Measurements from ENCODE around the gene MAN2A1. TPM values are rescaled to one million over a fixed set of nuclear protein-coding genes. Genes with fewer than 3 reads are reported as not detected.
A peak's percentile ranks its signal among the peaks of the same experiment; 100 is the strongest.
"Not testable (repeated sequence)": the region's sequence is repeated elsewhere in the genome, so short reads cannot be mapped to it uniquely, and the experiment has no call there.

The MAN2A1 gene
- total and polyA plus RNA-seq, 4 donors, result 29.5 to 107 (median 42.0) TPM

- 97% methylated on average over 7 of the region's 10 CpGs for WGBS (ENCODE audit: insufficient coverage)
Observed at GRCh38 chr5:109876941-109877669, 187.4 kb downstream of the MAN2A1 start.

GRCh38 chr5:109877670-109878045 lies 187.9 kb downstream of the MAN2A1 start:
- Histone ChIP-seq H3K27ac (ENCODE audit: low read depth, low read length) (no peak overlapping the region), H3K36me3 (ENCODE audit: control insufficient read depth, insufficient read depth, low read length) (no peaks in the 10 kb centered on the region), H3K9me3 (ENCODE audit: control insufficient read depth, insufficient read depth, low read length) (no peaks in the 10 kb centered on the region), H3K4me3 (ENCODE audit: low read depth, low read length) (no peak overlapping the region), H3K27me3 (ENCODE audit: control insufficient read depth, insufficient read depth, low read length) (no peaks in the 10 kb centered on the region), H3K4me1 (ENCODE audit: control insufficient read depth, insufficient read depth, low read length) (no peaks in the 10 kb centered on the region)
- DNase-seq (ENCODE audit: low read depth in 4 of 6, low spot score in 6 of 6), result no peak
- no CpG with 5 or more reads among the region's 6 CpGs for WGBS (ENCODE audit: insufficient coverage)

More at GRCh38 chr5:109876941-109877669, 187.4 kb downstream of the MAN2A1 start:
- DNase-seq (ENCODE audit: low read depth in 4 of 6, low spot score in 6 of 6), result peak in 1 of 6 donors; percentile 49
- Histone ChIP-seq H3K4me3 (ENCODE audit: low read depth, low read length) (no peak overlapping the region), H3K4me1 (ENCODE audit: control insufficient read depth, insufficient read depth, low read length) (no peaks in the 10 kb centered on the region), H3K27ac (ENCODE audit: low read depth, low read length) (no peak overlapping the region), H3K9me3 (ENCODE audit: control insufficient read depth, insufficient read depth, low read length) (no peaks in the 10 kb centered on the region), H3K36me3 (ENCODE audit: control insufficient read depth, insufficient read depth, low read length) (no peaks in the 10 kb centered on the region), H3K27me3 (ENCODE audit: control insufficient read depth, insufficient read depth, low read length) (no peaks in the 10 kb centered on the region)

- DNase-seq (ENCODE audit: low read depth in 4 of 6, low spot score in 6 of 6), result no peak
- Histone ChIP-seq H3K27me3 (ENCODE audit: control insufficient read depth, insufficient read depth, low read length) (no peaks in the 10 kb centered on the region), H3K36me3 (ENCODE audit: control insufficient read depth, insufficient read depth, low read length) (no peaks in the 10 kb centered on the region), H3K4me1 (ENCODE audit: control insufficient read depth, insufficient read depth, low read length) (no peaks in the 10 kb centered on the region), H3K4me3 (ENCODE audit: low read depth, low read length) (no peak overlapping the region), H3K9me3 (ENCODE audit: control insufficient read depth, insufficient read depth, low read length) (no peaks in the 10 kb centered on the region), H3K27ac (ENCODE audit: low read depth, low read length) (no peak overlapping the region)
- WGBS (ENCODE audit: insufficient coverage), result no CpG with 5 or more reads among the region's 5 CpGs
Observed at GRCh38 chr5:109878887-109879286, 189.2 kb downstream of the MAN2A1 start.

- no peak overlapping the region for H3K27ac ChIP-seq (ENCODE audit: low read depth, low read length)
- no peaks in the 10 kb centered on the region for H3K4me1 ChIP-seq (ENCODE audit: control insufficient read depth, insufficient read depth, low read length)
- H3K27me3 ChIP-seq (ENCODE audit: control insufficient read depth, insufficient read depth, low read length), result no peaks in the 10 kb centered on the region
- peak in 4 of 6 donors; percentile 36 to 81 (median 60) for DNase-seq (ENCODE audit: low read depth in 4 of 6, low spot score in 6 of 6)
- no peaks in the 10 kb centered on the region for H3K9me3 ChIP-seq (ENCODE audit: control insufficient read depth, insufficient read depth, low read length)
- WGBS (ENCODE audit: insufficient coverage), result 6% methylated on average over 2 of the region's 6 CpGs
- peaks cover 4% of the 10 kb centered on the region for H3K36me3 ChIP-seq (ENCODE audit: control insufficient read depth, insufficient read depth, low read length)
- H3K4me3 ChIP-seq (ENCODE audit: low read depth, low read length), result no peak overlapping the region
Observed at GRCh38 chr5:109880907-109881685, 191.4 kb downstream of the MAN2A1 start.

- H3K9me3 ChIP-seq (ENCODE audit: control insufficient read depth, insufficient read depth, low read length), result no peaks in the 10 kb centered on the region
Observed at GRCh38 chr5:109882546-109882945, 192.8 kb downstream of the MAN2A1 start.

GRCh38 chr5:109884676-109885075 lies 194.9 kb downstream of the MAN2A1 start:
- peaks cover 4% of the 10 kb centered on the region for H3K36me3 ChIP-seq (ENCODE audit: control insufficient read depth, insufficient read depth, low read length)
- H3K27ac ChIP-seq (ENCODE audit: low read depth, low read length), result no peak overlapping the region
- DNase-seq (ENCODE audit: low read depth in 4 of 6, low spot score in 6 of 6), result no peak
- no peaks in the 10 kb centered on the region for H3K9me3 ChIP-seq (ENCODE audit: control insufficient read depth, insufficient read depth, low read length)
- no peaks in the 10 kb centered on the region for H3K4me1 ChIP-seq (ENCODE audit: control insufficient read depth, insufficient read depth, low read length)
- no peak overlapping the region for H3K4me3 ChIP-seq (ENCODE audit: low read depth, low read length)
- no peaks in the 10 kb centered on the region for H3K27me3 ChIP-seq (ENCODE audit: control insufficient read depth, insufficient read depth, low read length)
- 94% methylated on average over 20 of the region's 20 CpGs for WGBS (ENCODE audit: insufficient coverage)

More at GRCh38 chr5:109882546-109882945, 192.8 kb downstream of the MAN2A1 start:
- DNase-seq (ENCODE audit: low read depth in 4 of 6, low spot score in 6 of 6), result no peak
- no peak overlapping the region for H3K4me3 ChIP-seq (ENCODE audit: low read depth, low read length)
- no peaks in the 10 kb centered on the region for H3K4me1 ChIP-seq (ENCODE audit: control insufficient read depth, insufficient read depth, low read length)
- H3K27ac ChIP-seq (ENCODE audit: low read depth, low read length), result no peak overlapping the region
- peaks cover 4% of the 10 kb centered on the region for H3K36me3 ChIP-seq (ENCODE audit: control insufficient read depth, insufficient read depth, low read length)
- H3K27me3 ChIP-seq (ENCODE audit: control insufficient read depth, insufficient read depth, low read length), result no peaks in the 10 kb centered on the region

GRCh38 chr5:109885205-109885604 lies 195.5 kb downstream of the MAN2A1 start:
- no peaks in the 10 kb centered on the region for H3K4me1 ChIP-seq (ENCODE audit: control insufficient read depth, insufficient read depth, low read length)
- DNase-seq (ENCODE audit: low read depth in 4 of 6, low spot score in 6 of 6), result no peak
- H3K27ac ChIP-seq (ENCODE audit: low read depth, low read length), result no peak overlapping the region
- no peaks in the 10 kb centered on the region for H3K27me3 ChIP-seq (ENCODE audit: control insufficient read depth, insufficient read depth, low read length)
- H3K4me3 ChIP-seq (ENCODE audit: low read depth, low read length), result no peak overlapping the region
- H3K9me3 ChIP-seq (ENCODE audit: control insufficient read depth, insufficient read depth, low read length), result no peaks in the 10 kb centered on the region
- WGBS (ENCODE audit: insufficient coverage), result 94% methylated on average over 28 of the region's 28 CpGs
- H3K36me3 ChIP-seq (ENCODE audit: control insufficient read depth, insufficient read depth, low read length), result peaks cover 4% of the 10 kb centered on the region

GRCh38 chr5:109888989-109889388 lies 199.3 kb downstream of the MAN2A1 start:
- DNase-seq (ENCODE audit: low read depth in 4 of 6, low spot score in 6 of 6), result no peak
- peaks cover 4% of the 10 kb centered on the region for H3K36me3 ChIP-seq (ENCODE audit: control insufficient read depth, insufficient read depth, low read length)
- no CpG with 5 or more reads among the region's 1 CpG for WGBS (ENCODE audit: insufficient coverage)

GRCh38 chr5:109893271-109893670 lies 203.5 kb downstream of the MAN2A1 start:
- H3K4me3 ChIP-seq (ENCODE audit: low read depth, low read length); DNase-seq (ENCODE audit: low read depth in 4 of 6, low spot score in 6 of 6); H3K36me3 ChIP-seq (ENCODE audit: control insufficient read depth, insufficient read depth, low read length); H3K4me1 ChIP-seq (ENCODE audit: control insufficient read depth, insufficient read depth, low read length); H3K9me3 ChIP-seq (ENCODE audit: control insufficient read depth, insufficient read depth, low read length); H3K27me3 ChIP-seq (ENCODE audit: control insufficient read depth, insufficient read depth, low read length); H3K27ac ChIP-seq (ENCODE audit: low read depth, low read length): not testable (repeated sequence)
- no CpG with 5 or more reads among the region's 2 CpGs for WGBS (ENCODE audit: insufficient coverage)

More at GRCh38 chr5:109888989-109889388, 199.3 kb downstream of the MAN2A1 start:
- no peak overlapping the region for H3K27ac ChIP-seq (ENCODE audit: low read depth, low read length)
- H3K4me1 ChIP-seq (ENCODE audit: control insufficient read depth, insufficient read depth, low read length), result no peaks in the 10 kb centered on the region
- no peak overlapping the region for H3K4me3 ChIP-seq (ENCODE audit: low read depth, low read length)
- no peaks in the 10 kb centered on the region for H3K9me3 ChIP-seq (ENCODE audit: control insufficient read depth, insufficient read depth, low read length)
- H3K27me3 ChIP-seq (ENCODE audit: control insufficient read depth, insufficient read depth, low read length), result no peaks in the 10 kb centered on the region
